Measurements from ENCODE around the gene AMACR. TPM values are rescaled to one million over a fixed set of nuclear protein-coding genes. Genes with fewer than 3 reads are reported as not detected.

AMACR gene
- total RNA-seq, 1 donor from 2014 or later = 12.2 TPM

- no peak overlapping the region for H3K4me3 ChIP-seq
- ATAC-seq (no peak), DNase-seq (no peak)
- peaks cover under 1% of the 10 kb centered on the region for H3K4me1 ChIP-seq
- H3K9me3 ChIP-seq = no peaks in the 10 kb centered on the region
- H3K36me3 ChIP-seq = no peaks in the 10 kb centered on the region
- H3K27ac ChIP-seq = no peak overlapping the region
- H3K27me3 ChIP-seq (ENCODE audit: low read depth) = no peaks in the 10 kb centered on the region
- intact Hi-C loops (cut with DNase I) = no loop called here
- TF ChIP-seq CTCF (IDR thresholded peaks at IDR 0.05) = no peak
Observed at GRCh38 chr5:34053571-34054399, 45.9 kb upstream of the AMACR start.

DNA sequence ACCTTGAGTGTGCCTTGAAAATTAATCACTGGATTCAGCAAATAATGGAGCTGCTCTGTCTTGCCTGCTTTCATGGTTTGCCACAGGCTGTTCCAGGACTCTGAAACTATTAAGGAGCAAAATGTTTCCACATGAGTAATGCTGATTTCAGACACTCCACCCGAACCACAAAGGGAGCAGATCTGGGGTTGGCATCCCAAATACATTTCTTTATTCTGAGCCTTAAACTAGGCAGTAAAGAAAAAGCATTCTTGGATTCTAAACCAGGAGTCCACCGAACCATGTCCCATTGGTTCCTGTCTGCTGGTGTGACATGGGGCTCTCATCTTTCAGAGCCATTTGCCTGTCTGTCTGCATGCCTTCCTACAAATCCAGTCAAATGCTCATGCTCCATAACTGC is 45.3 kb upstream of the AMACR start:
- H3K4me3 ChIP-seq = no peak overlapping the region
- no peak for DNase-seq
- ATAC-seq = no peak
- TF ChIP-seq CTCF (IDR thresholded peaks at IDR 0.05) = no peak
- peaks cover 7% of the 10 kb centered on the region for H3K4me1 ChIP-seq
- H3K9me3 ChIP-seq = no peaks in the 10 kb centered on the region
- no peaks in the 10 kb centered on the region for H3K36me3 ChIP-seq
- intact Hi-C loops (cut with DNase I) = no loop called here
- H3K27ac ChIP-seq = no peak overlapping the region
- no peaks in the 10 kb centered on the region for H3K27me3 ChIP-seq (ENCODE audit: low read depth)

DNA sequence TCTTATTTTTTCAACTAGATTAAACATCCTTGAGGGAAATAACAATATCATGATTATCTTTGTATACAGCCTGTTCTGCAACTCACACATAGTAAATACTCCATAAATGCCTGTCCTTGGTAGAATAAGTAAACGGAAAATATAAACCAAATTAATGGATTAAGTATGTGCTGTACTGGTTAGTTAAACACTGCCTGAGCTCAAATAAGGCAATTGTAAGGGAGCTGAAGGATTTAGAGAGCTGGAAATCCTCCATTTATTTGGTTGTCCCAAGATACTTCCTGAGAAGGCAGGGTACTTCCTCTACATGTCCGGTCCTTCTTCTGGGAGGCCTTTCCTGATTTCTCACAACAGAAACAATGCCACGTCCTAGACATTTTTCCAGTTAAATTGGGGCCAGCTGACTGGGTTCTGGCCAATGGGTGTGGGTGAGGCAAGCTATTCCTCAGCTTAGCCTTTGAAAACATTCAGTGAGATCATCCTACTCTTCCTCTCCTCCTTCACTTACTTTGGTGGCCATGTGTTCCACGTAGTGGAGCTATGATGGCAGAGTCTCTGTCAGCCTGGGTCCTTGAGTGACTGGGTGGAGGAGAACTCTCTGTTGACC is 43.6 kb upstream of the AMACR start:
- Histone ChIP-seq H3K36me3 (no peaks in the 10 kb centered on the region), H3K27ac (peak overlapping the region; percentile 43), H3K27me3 (ENCODE audit: low read depth) (no peaks in the 10 kb centered on the region), H3K4me1 (peaks cover 7% of the 10 kb centered on the region), H3K9me3 (no peaks in the 10 kb centered on the region), H3K4me3 (no peak overlapping the region)
- intact Hi-C loops (cut with DNase I) = no loop called here
- no peak for TF ChIP-seq CTCF (IDR thresholded peaks at IDR 0.05)
- no peak for ATAC-seq
- no peak for DNase-seq

- Histone ChIP-seq H3K27me3 (ENCODE audit: low read depth) (no peaks in the 10 kb centered on the region), H3K4me1 (peaks cover 16% of the 10 kb centered on the region), H3K4me3 (no peak overlapping the region), H3K9me3 (no peaks in the 10 kb centered on the region), H3K27ac (no peak overlapping the region), H3K36me3 (no peaks in the 10 kb centered on the region)
- no peak for DNase-seq
- intact Hi-C loops (cut with DNase I) = no loop called here
- TF ChIP-seq CTCF (IDR thresholded peaks at IDR 0.05) = no peak
- ATAC-seq = no peak
Observed at GRCh38 chr5:34047774-34048572, 40.1 kb upstream of the AMACR start.

GRCh38 chr5:34047143-34047542 is 39.3 kb upstream of the AMACR start:
- Histone ChIP-seq H3K9me3 (no peaks in the 10 kb centered on the region), H3K4me1 (peaks cover 24% of the 10 kb centered on the region), H3K36me3 (no peaks in the 10 kb centered on the region), H3K4me3 (no peak overlapping the region), H3K27me3 (ENCODE audit: low read depth) (no peaks in the 10 kb centered on the region), H3K27ac (no peak overlapping the region)
- ATAC-seq (no peak), DNase-seq (no peak)
- intact Hi-C loops (cut with DNase I) = no loop called here
- TF ChIP-seq CTCF (IDR thresholded peaks at IDR 0.05) = no peak

Data from lower lobe of right lung (tissue), 2 donors.